Activated CD4-positive, alpha-beta T cell treated with anti-CD3 and anti-CD28 coated beads for 48 hours (primary cell): ENCODE results near the gene DCDC1.

Experiments used
- DNase-seq: peaks from one replicate; pipeline ENCODE4 v3.0.0-alpha.2; 2020

The DCDC1 gene

DNA sequence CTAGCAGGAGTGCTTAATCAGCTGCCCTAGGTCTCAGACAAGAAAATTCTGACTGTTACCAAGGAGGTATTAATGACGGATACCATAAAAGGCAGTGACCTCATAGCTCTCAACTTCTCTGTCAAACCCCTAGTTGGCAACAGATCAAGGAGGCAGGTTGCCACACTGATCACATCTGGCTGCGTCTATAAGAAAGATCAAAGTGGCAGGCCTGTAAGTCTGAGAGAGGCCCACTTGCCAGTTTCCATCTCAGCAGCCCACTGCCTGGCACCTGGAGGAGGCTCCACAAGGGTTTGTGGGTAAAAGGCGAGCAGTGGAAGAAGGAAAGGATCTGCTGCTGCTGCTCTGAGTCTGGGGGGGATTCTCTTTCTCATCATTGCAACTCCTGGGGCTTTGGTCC lies 543.8 kb downstream of the DCDC1 start:
- no peak for DNase-seq

- DNase-seq, result no peak
Observed at GRCh38 chr11:30823119-30823518, 546.4 kb downstream of the DCDC1 start.

DNA sequence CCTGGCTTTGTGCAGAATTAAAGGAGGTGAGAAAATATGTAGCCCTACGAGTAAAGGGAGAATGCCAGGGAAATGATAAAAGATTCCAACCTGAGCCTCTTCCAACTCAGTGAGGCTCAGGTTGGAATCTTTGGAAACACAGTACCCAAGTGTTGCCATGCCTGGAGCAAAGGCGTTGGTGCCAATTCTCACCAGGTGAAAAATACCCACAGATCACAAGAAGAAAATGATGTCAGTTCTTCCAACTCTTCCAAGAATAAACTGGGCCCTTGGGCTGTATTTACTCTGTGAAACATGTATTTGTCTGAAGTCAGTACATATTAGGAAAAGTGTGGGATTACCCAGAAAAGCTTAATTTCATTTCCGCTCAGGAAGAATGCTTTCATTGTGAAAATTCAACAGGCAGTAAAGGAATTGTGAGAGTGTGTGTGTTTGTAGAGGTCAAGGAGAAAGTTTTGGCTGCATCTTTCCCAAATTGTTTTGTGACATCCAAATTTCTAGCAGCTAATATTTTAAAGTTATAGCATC lies 548.0 kb downstream of the DCDC1 start:
- no peak for DNase-seq

DNA sequence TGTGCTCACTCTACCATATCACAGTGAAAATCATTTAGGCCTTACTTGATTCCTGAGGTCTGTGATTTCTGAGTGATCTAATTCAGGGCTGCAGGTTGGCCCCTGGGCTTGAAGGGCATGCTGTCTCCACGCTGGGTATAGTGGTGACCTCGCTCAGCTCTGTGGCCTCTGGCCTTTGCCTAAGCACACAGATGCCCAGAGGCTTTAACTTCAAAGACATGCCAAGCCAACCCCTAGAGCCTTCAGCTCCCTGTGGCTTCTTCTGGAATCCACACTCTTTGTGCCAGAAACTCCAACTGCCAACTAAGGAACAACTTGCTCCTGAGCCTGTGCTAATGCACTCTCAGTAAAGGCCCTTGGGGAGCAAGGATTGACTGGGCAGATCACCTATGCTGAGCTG lies 550.8 kb downstream of the DCDC1 start:
- no peak for DNase-seq

GRCh38 chr11:30816959-30817880 lies 552.3 kb downstream of the DCDC1 start:
- DNase-seq, result no peak

DNA sequence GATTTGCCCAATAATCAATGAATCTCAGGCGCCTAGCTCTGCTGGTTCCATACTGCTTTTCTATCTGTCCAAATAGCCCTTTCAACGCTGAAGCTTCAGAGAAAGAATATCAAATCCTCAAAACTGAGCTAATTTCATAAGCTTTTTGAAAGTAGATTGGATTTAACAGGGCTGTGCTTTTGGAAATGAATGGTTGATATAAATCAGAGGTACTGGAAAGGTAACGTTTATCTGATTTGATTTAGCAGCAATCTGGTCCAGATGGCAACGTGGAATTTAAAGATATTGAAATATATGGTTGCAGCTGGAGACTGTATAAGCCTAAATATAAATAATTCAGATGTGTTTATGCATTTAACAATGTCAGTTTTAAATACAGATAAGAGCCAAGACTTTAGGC lies 553.9 kb downstream of the DCDC1 start:
- no peak for DNase-seq

- DNase-seq, result no peak
Observed at GRCh38 chr11:30814737-30815136, 554.8 kb downstream of the DCDC1 start.
